WTC11 (cell line): ENCODE results near the gene RPL36AL. TPM values are rescaled to one million over a fixed set of nuclear protein-coding genes. Genes with fewer than 3 reads are reported as not detected.
A peak's percentile ranks its signal among the peaks of the same experiment; 100 is the strongest.

Experiments
- ATAC-seq: fragments of 200-7000 bp; cut with Tn5 transposase; 2 replicates; pipeline ENCODE4 v1.10.0; 2021; ENCODE audit warnings: mild to moderate bottlenecking, moderate library complexity
- CTCF ChIA-PET: fragments of 300-600 bp; sonication (Branson Sonifier 250); formaldehyde crosslinking; loops from one replicate; lab custom pipeline; 2021; ENCODE audit warnings: antibody characterized with exemption; lab: Charles Lee
- POLR2A ChIA-PET: fragments of 350-600 bp; sonication (Branson Sonifier 250); formaldehyde crosslinking; loops from one replicate; lab custom pipeline; 2021; ENCODE audit warnings: antibody characterized with exemption; lab: Charles Lee
- DNase-seq: peaks from one replicate; pipeline ENCODE4 v3.0.0; 2021; ENCODE audit warnings: low spot score
- H3K27ac Mint-ChIP-seq: 2 replicates; pipeline ENCODE4 v1.8.0; 2021; ENCODE audit warnings: mixed read lengths
- H3K27me3 Mint-ChIP-seq: 2 replicates; pipeline ENCODE4 v1.8.0; 2021; ENCODE audit warnings: low read depth, mild to moderate bottlenecking, moderate library complexity, mixed read lengths
- H3K36me3 Mint-ChIP-seq: 2 replicates; pipeline ENCODE4 v1.8.0; 2021; ENCODE audit warnings: mixed read lengths
- H3K4me1 Mint-ChIP-seq: 2 replicates; pipeline ENCODE4 v1.8.0; 2022; ENCODE audit warnings: mixed read lengths
- H3K4me3 Mint-ChIP-seq: 2 replicates; pipeline ENCODE4 v1.8.0; 2021; ENCODE audit warnings: mild to moderate bottlenecking, moderate library complexity, mixed read lengths
- H3K9me3 Mint-ChIP-seq: 2 replicates; pipeline ENCODE4 v1.8.0; 2021; ENCODE audit warnings: mixed read lengths
- E2F1 ChIP-seq: sonication (generic); formaldehyde crosslinking; IDR thresholded peaks from 2 replicates; pipeline ENCODE4 v1.8.0; 2022; ENCODE audit warnings: mild to moderate bottlenecking, missing genetic modification reagents
- FOXP1 ChIP-seq: sonication (generic); formaldehyde crosslinking; IDR thresholded peaks from 2 replicates; pipeline ENCODE4 v1.8.0; 2022; ENCODE audit warnings: missing genetic modification reagents, mild to moderate bottlenecking, moderate library complexity, borderline replicate concordance
- MXD4 ChIP-seq: fragments of 250-450 bp; sonication (Bioruptor Pico); IDR thresholded peaks from 2 replicates; pipeline ENCODE4 v1.8.0; 2021; ENCODE audit warnings: mild to moderate bottlenecking, moderate library complexity, borderline replicate concordance
- OVOL2 ChIP-seq: fragments of 250-450 bp; sonication (Bioruptor Pico); IDR thresholded peaks from 2 replicates; pipeline ENCODE4 v1.9.0; 2021; ENCODE audit warnings: mild to moderate bottlenecking, borderline replicate concordance
- PRRX2 ChIP-seq: fragments of 250-450 bp; sonication (Bioruptor Pico); IDR thresholded peaks from 2 replicates; pipeline ENCODE4 v1.8.0; 2021; ENCODE audit warnings: mild to moderate bottlenecking
- RELA ChIP-seq: sonication (generic); formaldehyde crosslinking; IDR thresholded peaks from 2 replicates; pipeline ENCODE4 v1.8.1; 2022; ENCODE audit warnings: missing genetic modification reagents, mild to moderate bottlenecking, borderline replicate concordance
- SMAD3 ChIP-seq: sonication (generic); formaldehyde crosslinking; IDR thresholded peaks from 2 replicates; pipeline ENCODE4 v1.8.0; 2022; ENCODE audit warnings: missing genetic modification reagents, mild to moderate bottlenecking, borderline replicate concordance
- SOX15 ChIP-seq: fragments of 250-450 bp; sonication (Bioruptor Pico); IDR thresholded peaks from 2 replicates; pipeline ENCODE4 v1.9.0; 2021; ENCODE audit warnings: mild to moderate bottlenecking
- TEAD1 ChIP-seq: sonication (generic); formaldehyde crosslinking; IDR thresholded peaks from 2 replicates; pipeline ENCODE4 v1.8.0; 2022; ENCODE audit warnings: mild to moderate bottlenecking, missing genetic modification reagents
- ZNF317 ChIP-seq: sonication (generic); formaldehyde crosslinking; IDR thresholded peaks from 2 replicates; pipeline ENCODE4 v1.8.1; 2023; ENCODE audit warnings: low read depth, mild to moderate bottlenecking, moderate library complexity, missing genetic modification reagents, borderline replicate concordance
- ZNF396 ChIP-seq: fragments of 250-450 bp; sonication (Bioruptor Pico); IDR thresholded peaks from 2 replicates; pipeline ENCODE4 v1.8.0; 2021; ENCODE audit warnings: mild to moderate bottlenecking, moderate library complexity, borderline replicate concordance
- ZNF423 ChIP-seq: fragments of 250-450 bp; sonication (Bioruptor Pico); IDR thresholded peaks from 2 replicates; pipeline ENCODE4 v2.1.2; 2022; ENCODE audit warnings: mild to moderate bottlenecking, moderate library complexity
- total RNA-seq: library from RNA; stranded (reverse); gene quantifications from 3 replicates; pipeline ENCODE4 v1.2.3, GENCODE V29; 2021
- TF ChIP-seq, protein P1 (sequence below): sonication (generic); formaldehyde crosslinking; conservative IDR thresholded peaks from 2 replicates; pipeline ENCODE4 v1.8.1; 2023; ENCODE audit warnings: mild to moderate bottlenecking, low read depth, missing genetic modification reagents, moderate library complexity
- TF ChIP-seq, protein P2 (sequence below): sonication (generic); formaldehyde crosslinking; IDR thresholded peaks from 2 replicates; pipeline ENCODE4 v1.8.1; 2023; ENCODE audit warnings: mild to moderate bottlenecking, moderate library complexity, missing genetic modification reagents

RPL36AL gene
- total RNA-seq, 1 experiment from 2014 or later = 212 TPM

DNA sequence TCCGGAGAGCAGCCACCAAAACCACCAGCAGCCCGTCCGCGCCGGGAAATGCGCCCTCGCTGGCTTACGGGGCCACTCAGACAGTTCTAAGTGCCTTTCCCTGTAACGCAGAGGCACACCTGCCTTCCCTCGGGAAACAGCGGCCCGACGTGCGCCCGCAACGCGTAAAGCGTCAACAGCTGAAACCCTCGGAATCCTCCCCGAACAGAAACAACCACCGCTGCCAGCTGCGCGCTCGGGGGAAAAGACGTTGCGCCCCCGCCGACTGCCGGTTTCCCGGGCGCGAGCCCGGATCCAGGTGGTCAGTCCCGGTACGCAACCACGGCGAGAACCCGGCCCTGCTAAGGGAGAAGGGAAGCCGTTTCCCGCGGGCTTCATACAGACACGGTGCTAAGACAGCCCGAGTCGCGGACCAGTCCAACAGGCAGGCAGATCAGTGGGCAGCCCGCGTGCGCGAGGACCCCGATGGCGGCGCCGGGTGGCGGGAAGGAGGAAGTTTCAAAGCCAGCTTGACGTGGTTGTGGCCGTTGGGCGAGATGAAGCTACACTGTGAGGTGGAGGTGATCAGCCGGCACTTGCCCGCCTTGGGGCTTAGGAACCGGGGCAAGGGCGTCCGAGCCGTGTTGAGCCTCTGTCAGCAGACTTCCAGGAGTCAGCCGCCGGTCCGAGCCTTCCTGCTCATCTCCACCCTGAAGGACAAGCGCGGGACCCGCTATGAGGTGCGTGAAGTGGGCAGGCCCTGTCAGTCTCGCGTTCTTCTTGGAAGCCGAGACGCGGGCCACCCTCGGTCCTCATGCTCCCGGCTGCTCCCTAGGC is 21.7 kb downstream of the RPL36AL start, which contains the start of gene LRR1 (continued):
- TF ChIP-seq, protein P1, sequence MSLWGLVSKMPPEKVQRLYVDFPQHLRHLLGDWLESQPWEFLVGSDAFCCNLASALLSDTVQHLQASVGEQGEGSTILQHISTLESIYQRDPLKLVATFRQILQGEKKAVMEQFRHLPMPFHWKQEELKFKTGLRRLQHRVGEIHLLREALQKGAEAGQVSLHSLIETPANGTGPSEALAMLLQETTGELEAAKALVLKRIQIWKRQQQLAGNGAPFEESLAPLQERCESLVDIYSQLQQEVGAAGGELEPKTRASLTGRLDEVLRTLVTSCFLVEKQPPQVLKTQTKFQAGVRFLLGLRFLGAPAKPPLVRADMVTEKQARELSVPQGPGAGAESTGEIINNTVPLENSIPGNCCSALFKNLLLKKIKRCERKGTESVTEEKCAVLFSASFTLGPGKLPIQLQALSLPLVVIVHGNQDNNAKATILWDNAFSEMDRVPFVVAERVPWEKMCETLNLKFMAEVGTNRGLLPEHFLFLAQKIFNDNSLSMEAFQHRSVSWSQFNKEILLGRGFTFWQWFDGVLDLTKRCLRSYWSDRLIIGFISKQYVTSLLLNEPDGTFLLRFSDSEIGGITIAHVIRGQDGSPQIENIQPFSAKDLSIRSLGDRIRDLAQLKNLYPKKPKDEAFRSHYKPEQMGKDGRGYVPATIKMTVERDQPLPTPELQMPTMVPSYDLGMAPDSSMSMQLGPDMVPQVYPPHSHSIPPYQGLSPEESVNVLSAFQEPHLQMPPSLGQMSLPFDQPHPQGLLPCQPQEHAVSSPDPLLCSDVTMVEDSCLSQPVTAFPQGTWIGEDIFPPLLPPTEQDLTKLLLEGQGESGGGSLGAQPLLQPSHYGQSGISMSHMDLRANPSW (CRISPR knock-in tag) = no peak
- TF ChIP-seq FOXP1 (CRISPR knock-in tag) (peak; percentile 60; the same call in 1 of the 2 replicates), SMAD3 (CRISPR knock-in tag) (peak; percentile 18), RELA (CRISPR knock-in tag) (no peak), SOX15 (CRISPR knock-in tag) (no peak)
- TF ChIP-seq, protein P2, sequence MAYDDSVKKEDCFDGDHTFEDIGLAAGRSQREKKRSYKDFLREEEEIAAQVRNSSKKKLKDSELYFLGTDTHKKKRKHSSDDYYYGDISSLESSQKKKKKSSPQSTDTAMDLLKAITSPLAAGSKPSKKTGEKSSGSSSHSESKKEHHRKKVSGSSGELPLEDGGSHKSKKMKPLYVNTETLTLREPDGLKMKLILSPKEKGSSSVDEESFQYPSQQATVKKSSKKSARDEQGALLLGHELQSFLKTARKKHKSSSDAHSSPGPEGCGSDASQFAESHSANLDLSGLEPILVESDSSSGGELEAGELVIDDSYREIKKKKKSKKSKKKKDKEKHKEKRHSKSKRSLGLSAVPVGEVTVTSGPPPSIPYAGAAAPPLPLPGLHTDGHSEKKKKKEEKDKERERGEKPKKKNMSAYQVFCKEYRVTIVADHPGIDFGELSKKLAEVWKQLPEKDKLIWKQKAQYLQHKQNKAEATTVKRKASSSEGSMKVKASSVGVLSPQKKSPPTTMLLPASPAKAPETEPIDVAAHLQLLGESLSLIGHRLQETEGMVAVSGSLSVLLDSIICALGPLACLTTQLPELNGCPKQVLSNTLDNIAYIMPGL = peak; percentile 96
- TF ChIP-seq, all 79 proteins: peak for 34

DNA sequence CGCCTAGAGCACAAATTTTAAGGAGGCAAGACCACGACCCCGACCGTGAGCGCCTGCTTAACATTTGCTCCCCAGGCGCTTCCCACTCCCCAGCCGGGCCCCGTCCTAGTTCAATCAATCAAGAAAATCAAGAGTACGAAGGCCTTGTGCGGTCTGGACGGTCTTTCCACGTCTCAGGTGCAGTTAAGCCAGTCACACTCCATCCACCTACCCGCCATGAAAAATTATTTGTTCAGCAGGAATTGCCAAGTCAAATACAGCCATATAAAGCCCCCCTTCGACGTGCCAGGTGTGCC is 22.3 kb downstream of the RPL36AL start:
- DNase-seq (no peak), ATAC-seq (peak; percentile 2; the same call in 1 of the 2 replicates)
- peak overlapping the region; percentile 84 for H3K4me3 Mint-ChIP-seq
- H3K36me3 Mint-ChIP-seq = 0 out of 2 replicates have a peak, but pooled peaks cover 3% of the 10 kb centered on the region
- H3K4me1 Mint-ChIP-seq = peaks cover 10% of the 10 kb centered on the region
- POLR2A ChIA-PET = interaction anchor here (0.6 to 4.1 kb wide), 5 partner anchors 13 to 216 kb away, joined by 3 to 26 read pairs (median 7); partner anchors contain the start of genes DNAAF2, MGAT2, RPL36AL and RPS29
- H3K27me3 Mint-ChIP-seq = peaks cover 6% of the 10 kb centered on the region
- no peaks in the 10 kb centered on the region for H3K9me3 Mint-ChIP-seq
- no peak for TF ChIP-seq ZNF317 (CRISPR knock-in tag)
- no peak for TF ChIP-seq E2F1 (CRISPR knock-in tag)
- TF ChIP-seq PRRX2 (CRISPR knock-in tag) = no peak
- H3K27ac Mint-ChIP-seq = peak overlapping the region; percentile 94
- CTCF ChIA-PET = interaction anchor here (5.5 kb wide), 1 partner anchor 11 kb away, joined by 43 read pairs; the partner anchor contains the start of gene RPS29

GRCh38 chr14:49594347-49595091 is 25.9 kb downstream of the RPL36AL start:
- DNase-seq (no peak), ATAC-seq (no peak)
- H3K9me3 Mint-ChIP-seq = no peaks in the 10 kb centered on the region
- peaks cover 3% of the 10 kb centered on the region; the same call in 1 of the 2 replicates for H3K4me1 Mint-ChIP-seq
- no peak overlapping the region for H3K27ac Mint-ChIP-seq
- H3K4me3 Mint-ChIP-seq = no peak overlapping the region
- no peaks in the 10 kb centered on the region for H3K36me3 Mint-ChIP-seq
- H3K27me3 Mint-ChIP-seq = peaks cover 6% of the 10 kb centered on the region
- POLR2A ChIA-PET = interaction anchor here (1.0 to 1.1 kb wide), 2 partner anchors 8 to 26 kb away, joined by 4 to 5 read pairs; partner anchors contain the start of genes MGAT2 and RPL36AL
- CTCF ChIA-PET = interaction anchor here (5.5 kb wide), 1 partner anchor 8 kb away, joined by 43 read pairs; the partner anchor contains the start of gene RPS29
- TF ChIP-seq TEAD1 (CRISPR knock-in tag) (no peak), FOXP1 (CRISPR knock-in tag) (no peak), ZNF423 (CRISPR knock-in tag) (no peak), ZNF396 (CRISPR knock-in tag) (no peak), OVOL2 (CRISPR knock-in tag) (no peak), MXD4 (CRISPR knock-in tag) (no peak)
- TF ChIP-seq, protein P2 = no peak
- TF ChIP-seq, protein P1 (CRISPR knock-in tag) = no peak
- TF ChIP-seq, all 79 proteins: peak for 0
